Neural cell (in vitro differentiated cells): ENCODE results near the gene TTC9B. TPM values are rescaled to one million over a fixed set of nuclear protein-coding genes. Genes with fewer than 3 reads are reported as not detected.

ENCODE experiments used
- H2AFZ ChIP-seq: fragments of 200-600, 300-800 bp; sonication (generic), shearing (Covaris generic); 2 replicates; pipeline ENCODE4 v1.6.0; 2014; ENCODE audit warnings: low read depth, mild to moderate bottlenecking, antibody characterized with exemption, low read length, moderate library complexity
- H3F3A ChIP-seq: fragments of 200-600 bp; shearing (Covaris generic); 2 replicates; pipeline ENCODE4 v1.6.1; 2016; ENCODE audit warnings: mild to moderate bottlenecking, moderate library complexity, mixed read lengths, antibody characterized with exemption, low read length; ENCODE audit not compliant: insufficient read depth, poor library complexity, severe bottlenecking
- H3K27ac ChIP-seq: fragments of 200-600, 300-800 bp; sonication (generic), shearing (Covaris generic); 2 replicates; pipeline ENCODE4 v1.5.1; 2014; ENCODE audit warnings: mild to moderate bottlenecking, low read length, moderate library complexity
- H3K27me3 ChIP-seq: fragments of 300-800, 200-600 bp; sonication (generic), shearing (Covaris generic); 2 replicates; pipeline ENCODE4 v1.6.0; 2014; ENCODE audit warnings: mild to moderate bottlenecking, low read depth, low read length, moderate library complexity; ENCODE audit not compliant: insufficient read depth
- H3K36me3 ChIP-seq: fragments of 300-800, 200-600 bp; sonication (generic), shearing (Covaris generic); 2 replicates; pipeline ENCODE4 v1.5.1; 2014; ENCODE audit warnings: mild to moderate bottlenecking, antibody characterized with exemption, low read length, moderate library complexity; ENCODE audit not compliant: insufficient read depth
- H3K4me2 ChIP-seq: fragments of 300-800, 200-600 bp; sonication (generic), shearing (Covaris generic); 2 replicates; pipeline ENCODE4 v1.6.0; 2014; ENCODE audit warnings: mild to moderate bottlenecking, low read length
- H3K4me3 ChIP-seq: fragments of 300-800, 200-600 bp; sonication (generic), shearing (Covaris generic); 2 replicates; pipeline ENCODE4 v1.5.1; 2014; ENCODE audit warnings: mild to moderate bottlenecking, low read length, moderate library complexity
- H3K79me2 ChIP-seq: fragments of 200-600 bp; shearing (Covaris generic); replicated peaks from 2 replicates; pipeline ENCODE4 v1.6.0; 2014; ENCODE audit warnings: mild to moderate bottlenecking, low read length, moderate library complexity; ENCODE audit not compliant: insufficient read depth
- H3K9ac ChIP-seq: fragments of 300-800, 200-600 bp; sonication (generic), shearing (Covaris generic); 2 replicates; pipeline ENCODE4 v1.6.1; 2016; ENCODE audit warnings: mild to moderate bottlenecking, low read length, mixed read lengths
- H3K9me2 ChIP-seq: fragments of 200-600 bp; shearing (Covaris generic); 2 replicates; pipeline ENCODE4 v1.6.1; 2016; ENCODE audit warnings: mild to moderate bottlenecking, low read length, mixed read lengths; ENCODE audit not compliant: insufficient read depth
- H3K9me3 ChIP-seq: fragments of 200-600, 300-800 bp; sonication (generic), shearing (Covaris generic); 2 replicates; pipeline ENCODE4 v1.6.1; 2016; ENCODE audit warnings: mild to moderate bottlenecking, mixed run types, low read length, moderate library complexity, mixed read lengths
- H4K20me1 ChIP-seq: fragments of 200-600 bp; shearing (Covaris generic); 2 replicates; pipeline ENCODE4 v1.6.1; 2016; ENCODE audit warnings: mild to moderate bottlenecking, mixed run types; ENCODE audit not compliant: insufficient read depth
- CTCF ChIP-seq: fragments of 450-650 bp; IDR thresholded peaks from 2 replicates; pipeline ENCODE4 v1.5.1; 2014; ENCODE audit warnings: antibody characterized with exemption, mild to moderate bottlenecking, moderate library complexity; ENCODE audit not compliant: poor library complexity, severe bottlenecking
- EP300 ChIP-seq: fragments of 450-650 bp; conservative IDR thresholded peaks from 2 replicates; pipeline ENCODE4 v1.6.1; 2014; ENCODE audit warnings: antibody characterized with exemption, mild to moderate bottlenecking, moderate library complexity; ENCODE audit not compliant: poor library complexity, severe bottlenecking
- EZH2 ChIP-seq: fragments of 200-600, 300-800 bp; shearing (Covaris generic), sonication (generic); IDR thresholded peaks from 2 replicates; pipeline ENCODE4 v1.6.1; 2014; ENCODE audit warnings: antibody characterized with exemption, low read length, borderline replicate concordance, mild to moderate bottlenecking; ENCODE audit not compliant: insufficient read depth, poor library complexity, severe bottlenecking
- MXI1 ChIP-seq: fragments of 450-650 bp; conservative IDR thresholded peaks from 2 replicates; pipeline ENCODE4 v1.6.1; 2014; ENCODE audit warnings: antibody characterized with exemption, mild to moderate bottlenecking; ENCODE audit not compliant: poor library complexity, severe bottlenecking
- POLR2AphosphoS5 ChIP-seq: IDR thresholded peaks from 2 replicates; pipeline ENCODE4 v1.6.1; 2012
- RAD21 ChIP-seq: fragments of 450-650 bp; conservative IDR thresholded peaks from 2 replicates; pipeline ENCODE4 v1.6.1; 2014; ENCODE audit warnings: antibody characterized with exemption, mild to moderate bottlenecking, moderate library complexity
- REST ChIP-seq: IDR thresholded peaks from 2 replicates; pipeline ENCODE4 v1.6.1; 2012; ENCODE audit warnings: borderline replicate concordance
- SMC3 ChIP-seq: fragments of 450-650 bp; conservative IDR thresholded peaks from 2 replicates; pipeline ENCODE4 v1.6.1; 2014; ENCODE audit warnings: antibody characterized with exemption, mild to moderate bottlenecking, moderate library complexity; ENCODE audit not compliant: poor library complexity
- TAF1 ChIP-seq: IDR thresholded peaks from 2 replicates; pipeline ENCODE4 v1.6.1; 2012; ENCODE audit warnings: low read depth
- polyA plus RNA-seq: library from polyadenylated mRNA; depleted of rRNA; stranded (reverse); fragments of >200 nt; gene quantifications from 2 replicates; pipeline ENCODE4 v1.2.3, GENCODE V29; 2014

Gene TTC9B
- polyA plus RNA-seq, 1 donor from 2014 or later: 111 TPM

- no peaks in the 10 kb centered on the region for H3F3A ChIP-seq
- H3K27ac ChIP-seq: peak overlapping the region; percentile 20
- peak; percentile 12 for TF ChIP-seq POLR2AphosphoS5
- TF ChIP-seq EZH2: no peak
- peak; percentile 74 for TF ChIP-seq CTCF
- TF ChIP-seq RAD21: no peak
- no peaks in the 10 kb centered on the region for H3K9me2 ChIP-seq
- peaks cover 14% of the 10 kb centered on the region for H3K27me3 ChIP-seq
- no peaks in the 10 kb centered on the region for H3K36me3 ChIP-seq
- H3K9me3 ChIP-seq: no peaks in the 10 kb centered on the region
- no peaks in the 10 kb centered on the region for H3K79me2 ChIP-seq
- peak overlapping the region; percentile 44 for H3K4me2 ChIP-seq
- H2AFZ ChIP-seq: peak overlapping the region; percentile 33
- H4K20me1 ChIP-seq: no peaks in the 10 kb centered on the region
- H3K4me3 ChIP-seq: peak overlapping the region; percentile 71
- peak overlapping the region; percentile 64 for H3K9ac ChIP-seq
Observed at GRCh38 chr19:40217027-40217810, 965 bp downstream of the TTC9B start.

GRCh38 chr19:40216777-40217026 lies 1.5 kb downstream of the TTC9B start:
- Histone ChIP-seq H3K4me2 (no peak overlapping the region), H3K27me3 (peaks cover 14% of the 10 kb centered on the region), H3K36me3 (no peaks in the 10 kb centered on the region), H3K9ac (no peak overlapping the region), H2AFZ (no peak overlapping the region), H3K27ac (no peak overlapping the region), H3F3A (no peaks in the 10 kb centered on the region), H4K20me1 (no peaks in the 10 kb centered on the region), H3K9me3 (no peaks in the 10 kb centered on the region), H3K4me3 (peak overlapping the region; percentile 71), H3K79me2 (no peaks in the 10 kb centered on the region), H3K9me2 (no peaks in the 10 kb centered on the region)
- TF ChIP-seq REST: no peak

DNA sequence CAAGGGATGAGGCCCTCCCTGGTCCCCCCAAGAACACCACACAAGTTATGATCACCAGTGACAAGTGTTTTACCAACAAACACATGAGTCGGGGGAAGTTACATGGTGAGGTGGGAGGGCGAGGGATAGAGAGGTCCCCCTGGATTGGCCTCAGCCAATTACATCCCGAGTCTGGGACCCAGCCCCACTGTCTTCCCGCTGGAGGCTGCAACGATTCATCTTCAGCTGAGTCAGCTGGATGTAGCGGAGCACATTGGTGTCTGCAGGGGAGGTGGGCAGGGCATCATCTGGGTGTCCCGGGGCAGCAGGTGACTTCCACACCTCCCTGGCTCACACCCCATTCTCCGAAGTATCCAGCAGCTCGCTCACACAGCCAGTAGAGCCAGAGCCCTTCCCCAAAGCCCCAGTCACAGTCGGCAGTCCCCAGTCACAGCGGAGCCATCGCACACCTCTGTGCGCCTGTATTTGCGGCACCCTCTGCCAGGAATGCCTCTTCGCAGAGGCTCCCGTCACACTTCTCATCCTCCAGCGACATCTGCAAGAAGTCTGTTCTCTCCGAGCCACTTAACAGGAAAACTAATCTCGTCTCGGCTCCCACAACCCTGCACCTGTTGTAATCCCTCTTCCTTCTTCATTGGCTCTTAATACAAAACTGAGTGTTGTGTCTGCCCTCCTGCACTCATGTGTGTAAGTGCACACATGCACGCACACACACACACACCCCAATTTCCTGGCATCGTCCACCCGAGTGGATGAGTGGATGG lies 2.0 kb downstream of the TTC9B start:
- TF ChIP-seq MXI1: no peak
- TF ChIP-seq SMC3: no peak
- TF ChIP-seq CTCF: no peak
- TF ChIP-seq TAF1: no peak
- TF ChIP-seq REST: no peak
- no peak for TF ChIP-seq EP300
- no peak for TF ChIP-seq RAD21
- no peak for TF ChIP-seq EZH2
- TF ChIP-seq POLR2AphosphoS5: no peak
- H3F3A ChIP-seq: no peaks in the 10 kb centered on the region
- H3K4me2 ChIP-seq: no peak overlapping the region
- H3K27me3 ChIP-seq: peaks cover 14% of the 10 kb centered on the region
- no peaks in the 10 kb centered on the region for H3K9me3 ChIP-seq
- H3K79me2 ChIP-seq: no peaks in the 10 kb centered on the region
- no peak overlapping the region for H2AFZ ChIP-seq
- H4K20me1 ChIP-seq: no peaks in the 10 kb centered on the region
- peak overlapping the region; percentile 71 for H3K4me3 ChIP-seq
- H3K9ac ChIP-seq: no peak overlapping the region
- no peak overlapping the region for H3K27ac ChIP-seq
- H3K36me3 ChIP-seq: no peaks in the 10 kb centered on the region
- H3K9me2 ChIP-seq: no peaks in the 10 kb centered on the region
